GM13977 (cell line): ENCODE measurements around the gene FBXL7.

Experiments
- DNase-seq: peaks from one replicate; pipeline ENCODE4 v3.0.0; 2012; ENCODE audit warnings: low spot score
- in situ Hi-C: fragments of 300-500 bp; cut with MboI; formaldehyde crosslinking; loops from one replicate; pipeline ENCODE4 v1.12.0; 2022; ENCODE audit warnings: low sequenced_read_pairs, low pct_unique_long_range_greater_than_20kb, mixed read lengths, inconsistent platforms; ENCODE audit not compliant: unreplicated experiment
- TF ChIP-seq, protein P1 (sequence below): IDR thresholded peaks from 2 replicates; pipeline ENCODE4 v1.5.1; 2012; ENCODE audit warnings: mild to moderate bottlenecking, control low read depth; ENCODE audit not compliant: insufficient read depth; ENCODE audit errors: extremely low read depth, missing control alignments

FBXL7 gene

DNA sequence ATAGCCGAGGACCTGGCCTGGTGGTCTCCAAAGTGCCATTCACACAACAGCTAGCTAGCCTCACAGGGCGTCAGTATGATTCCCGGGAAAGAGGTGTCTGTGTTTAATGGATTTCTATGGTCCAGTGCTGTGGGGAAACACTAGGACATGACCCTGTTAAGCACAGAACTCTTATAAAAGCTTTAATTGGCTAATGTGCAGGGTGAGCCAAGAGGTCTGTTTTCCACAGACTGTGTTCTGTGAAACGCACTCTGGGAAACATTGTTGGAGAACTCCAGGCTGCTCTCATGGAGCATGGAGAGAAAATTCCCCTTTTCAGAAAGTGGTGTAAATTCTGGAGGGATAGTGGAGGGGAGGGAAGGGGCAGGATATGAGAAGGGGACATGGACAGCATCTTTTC is 331.4 kb downstream of the FBXL7 start:
- TF ChIP-seq, protein P1, sequence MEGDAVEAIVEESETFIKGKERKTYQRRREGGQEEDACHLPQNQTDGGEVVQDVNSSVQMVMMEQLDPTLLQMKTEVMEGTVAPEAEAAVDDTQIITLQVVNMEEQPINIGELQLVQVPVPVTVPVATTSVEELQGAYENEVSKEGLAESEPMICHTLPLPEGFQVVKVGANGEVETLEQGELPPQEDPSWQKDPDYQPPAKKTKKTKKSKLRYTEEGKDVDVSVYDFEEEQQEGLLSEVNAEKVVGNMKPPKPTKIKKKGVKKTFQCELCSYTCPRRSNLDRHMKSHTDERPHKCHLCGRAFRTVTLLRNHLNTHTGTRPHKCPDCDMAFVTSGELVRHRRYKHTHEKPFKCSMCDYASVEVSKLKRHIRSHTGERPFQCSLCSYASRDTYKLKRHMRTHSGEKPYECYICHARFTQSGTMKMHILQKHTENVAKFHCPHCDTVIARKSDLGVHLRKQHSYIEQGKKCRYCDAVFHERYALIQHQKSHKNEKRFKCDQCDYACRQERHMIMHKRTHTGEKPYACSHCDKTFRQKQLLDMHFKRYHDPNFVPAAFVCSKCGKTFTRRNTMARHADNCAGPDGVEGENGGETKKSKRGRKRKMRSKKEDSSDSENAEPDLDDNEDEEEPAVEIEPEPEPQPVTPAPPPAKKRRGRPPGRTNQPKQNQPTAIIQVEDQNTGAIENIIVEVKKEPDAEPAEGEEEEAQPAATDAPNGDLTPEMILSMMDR: no peak
- in situ Hi-C loops: no loop called here
- no peak for DNase-seq

DNA sequence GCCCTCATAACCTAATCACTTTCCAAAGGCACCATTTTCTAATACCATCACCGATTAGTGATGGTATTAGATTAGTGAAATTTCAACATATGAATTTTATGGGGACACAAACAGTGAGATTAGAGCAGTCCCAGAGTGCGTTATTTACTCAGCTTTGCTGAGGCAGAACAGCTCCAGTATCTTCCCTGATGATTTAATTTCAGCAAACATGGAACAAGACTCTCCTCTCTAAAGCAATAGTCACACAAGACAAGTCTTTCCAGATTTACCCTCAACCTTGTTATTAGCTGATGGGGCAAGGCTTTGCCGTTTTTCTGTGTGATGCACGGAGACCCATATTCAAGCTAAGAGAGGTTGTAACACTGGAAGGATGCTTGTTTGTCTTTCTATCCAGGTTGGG is 333.4 kb downstream of the FBXL7 start:
- DNase-seq: no peak
- TF ChIP-seq, protein P1: no peak
- in situ Hi-C loops: no loop called here

DNA sequence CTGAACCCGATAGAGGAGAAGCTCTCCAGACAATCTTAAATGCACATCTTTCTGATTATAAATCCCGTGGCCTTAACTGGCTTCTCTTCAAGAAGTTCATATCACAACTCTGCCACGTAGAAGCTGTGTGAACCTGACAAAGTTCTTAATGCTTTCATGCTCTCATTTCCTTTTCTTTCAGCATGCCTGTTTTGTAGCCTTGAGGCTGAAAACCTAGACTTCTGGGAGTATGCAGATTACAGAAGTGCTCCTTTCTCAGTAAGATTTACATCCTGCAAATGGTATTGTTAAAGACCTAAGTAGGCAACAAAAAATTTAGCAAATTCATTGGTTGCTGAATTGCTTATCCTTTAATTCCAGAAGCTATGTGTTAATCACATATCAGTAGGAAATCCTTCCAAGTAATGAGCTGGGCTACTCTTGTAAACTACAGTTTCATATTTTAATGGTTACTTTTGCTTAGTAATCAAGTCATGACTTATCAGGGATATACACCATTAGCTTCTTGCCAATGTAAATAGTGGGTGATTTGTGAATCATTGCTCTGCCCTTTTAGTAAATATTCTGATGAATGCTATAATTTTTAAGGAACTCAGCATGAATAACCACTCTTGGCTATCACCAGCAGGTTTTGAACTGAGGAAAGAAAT is 334.7 kb downstream of the FBXL7 start:
- in situ Hi-C loops: no loop called here
- no peak for DNase-seq
- TF ChIP-seq, protein P1: no peak

DNA sequence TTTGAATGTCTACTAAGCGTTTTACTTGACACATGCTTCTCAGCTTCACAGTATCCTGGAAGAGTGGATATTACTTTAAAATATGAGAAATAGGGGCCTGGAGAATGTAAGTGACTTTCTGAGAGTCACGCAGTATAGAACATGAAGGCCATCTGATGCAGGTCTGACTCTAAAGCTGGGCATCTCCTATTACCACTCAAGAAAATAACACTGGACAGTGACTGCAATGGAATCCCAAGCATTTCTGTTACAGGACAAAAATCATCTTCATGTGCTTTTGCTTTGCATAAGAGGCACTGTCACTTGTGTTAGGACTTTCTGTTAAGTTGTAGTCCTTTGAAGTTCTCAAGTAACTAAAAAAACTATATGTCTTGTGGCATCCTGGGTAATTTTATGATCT is 335.5 kb downstream of the FBXL7 start:
- TF ChIP-seq, protein P1: no peak
- in situ Hi-C loops: no loop called here
- no peak for DNase-seq

DNA sequence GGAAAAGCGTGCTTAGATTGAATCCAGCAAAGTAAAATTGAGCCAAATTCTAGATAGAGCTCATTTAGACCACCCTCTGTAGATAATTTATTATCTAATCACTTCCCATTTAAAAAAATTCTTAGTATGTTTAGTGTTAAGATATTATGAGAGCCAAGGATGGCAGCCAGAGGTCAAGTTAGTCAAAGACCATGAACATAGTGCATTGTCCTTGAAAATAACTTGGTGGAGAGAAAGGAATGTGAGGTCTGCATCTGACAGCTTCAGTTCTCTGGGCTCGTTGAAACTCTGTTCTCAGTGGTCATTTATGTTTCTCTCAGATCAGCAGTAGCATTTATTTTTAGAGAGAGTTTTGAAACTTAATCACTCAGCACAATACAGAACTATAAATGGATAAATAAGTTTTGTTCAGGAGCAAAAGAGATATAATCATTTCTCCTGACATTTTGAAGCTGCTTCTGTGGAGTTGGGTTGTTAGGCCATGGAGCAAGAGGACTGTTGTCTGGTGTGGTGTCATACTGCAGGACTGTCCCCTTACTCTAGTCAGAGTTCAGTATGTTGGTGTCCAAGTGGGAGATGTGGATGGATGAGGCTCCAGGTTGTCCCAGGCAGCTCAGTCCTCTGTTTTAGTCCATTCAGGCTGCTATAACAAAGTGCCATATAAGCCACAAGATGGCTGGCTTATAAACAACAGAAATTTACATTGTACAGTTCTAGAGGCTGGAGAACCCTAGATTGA is 337.7 kb downstream of the FBXL7 start:
- TF ChIP-seq, protein P1: no peak
- DNase-seq: no peak
- in situ Hi-C loops: no loop called here

DNA sequence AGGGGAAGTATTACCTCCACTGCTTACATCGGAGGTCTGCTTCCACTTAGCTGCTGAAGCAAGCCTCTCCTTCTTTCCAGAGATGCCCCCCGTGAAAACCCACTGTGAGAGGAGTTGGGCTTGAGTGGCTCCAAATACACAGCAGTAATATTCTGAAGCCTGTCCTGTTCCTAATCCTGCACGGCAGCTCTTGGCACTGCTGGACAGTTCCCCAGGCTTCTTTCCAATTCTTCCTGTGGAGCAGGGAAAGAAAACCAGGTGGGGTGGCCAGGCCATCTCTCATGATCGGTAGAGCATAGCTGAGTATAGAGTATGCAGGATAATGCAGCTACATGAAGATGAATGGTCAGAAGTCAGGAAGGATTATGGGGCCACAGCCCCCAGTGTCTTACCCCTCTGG is 344.3 kb downstream of the FBXL7 start:
- DNase-seq: no peak
- in situ Hi-C loops: no loop called here
- TF ChIP-seq, protein P1: no peak
